ENCODE data around the gene GALNT14.

The GALNT14 gene

DNA sequence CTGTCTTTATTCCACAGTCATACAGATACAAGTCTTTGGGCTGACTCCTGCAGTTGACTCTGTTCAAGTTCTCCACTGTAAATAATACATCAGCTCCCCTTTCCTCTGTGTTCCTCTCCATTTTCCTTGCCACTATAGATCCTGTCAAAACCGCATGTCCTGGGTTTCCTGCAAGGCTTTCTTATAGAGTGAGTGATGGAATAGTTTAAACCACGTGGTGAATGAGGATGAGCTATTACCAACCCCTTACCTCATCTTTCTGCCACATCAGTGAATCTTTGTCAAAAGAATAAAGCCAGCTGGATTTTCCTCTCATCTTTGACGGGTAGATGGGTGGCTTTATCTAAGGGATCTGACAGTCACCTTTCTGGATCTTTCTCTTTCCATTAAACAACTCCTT is 3.9 kb upstream of the GALNT14 start:
- H3K4me3 ChIP-seq (ENCODE audit: low read length): no peak overlapping the region
- TF ChIP-seq, protein P1, sequence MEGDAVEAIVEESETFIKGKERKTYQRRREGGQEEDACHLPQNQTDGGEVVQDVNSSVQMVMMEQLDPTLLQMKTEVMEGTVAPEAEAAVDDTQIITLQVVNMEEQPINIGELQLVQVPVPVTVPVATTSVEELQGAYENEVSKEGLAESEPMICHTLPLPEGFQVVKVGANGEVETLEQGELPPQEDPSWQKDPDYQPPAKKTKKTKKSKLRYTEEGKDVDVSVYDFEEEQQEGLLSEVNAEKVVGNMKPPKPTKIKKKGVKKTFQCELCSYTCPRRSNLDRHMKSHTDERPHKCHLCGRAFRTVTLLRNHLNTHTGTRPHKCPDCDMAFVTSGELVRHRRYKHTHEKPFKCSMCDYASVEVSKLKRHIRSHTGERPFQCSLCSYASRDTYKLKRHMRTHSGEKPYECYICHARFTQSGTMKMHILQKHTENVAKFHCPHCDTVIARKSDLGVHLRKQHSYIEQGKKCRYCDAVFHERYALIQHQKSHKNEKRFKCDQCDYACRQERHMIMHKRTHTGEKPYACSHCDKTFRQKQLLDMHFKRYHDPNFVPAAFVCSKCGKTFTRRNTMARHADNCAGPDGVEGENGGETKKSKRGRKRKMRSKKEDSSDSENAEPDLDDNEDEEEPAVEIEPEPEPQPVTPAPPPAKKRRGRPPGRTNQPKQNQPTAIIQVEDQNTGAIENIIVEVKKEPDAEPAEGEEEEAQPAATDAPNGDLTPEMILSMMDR (conservative IDR thresholded peaks at IDR 0.05; ENCODE audit: low read length): no peak
- no peak for DNase-seq (ENCODE audit: low read depth)

GRCh38 chr2:31141443-31142085 is 3.3 kb upstream of the GALNT14 start:
- no peak for DNase-seq (ENCODE audit: low read depth)
- TF ChIP-seq, protein P1 (conservative IDR thresholded peaks at IDR 0.05; ENCODE audit: low read length): no peak
- H3K4me3 ChIP-seq (ENCODE audit: low read length): no peak overlapping the region

- H3K4me3 ChIP-seq (ENCODE audit: low read length): no peak overlapping the region
- TF ChIP-seq, protein P1 (conservative IDR thresholded peaks at IDR 0.05; ENCODE audit: low read length): no peak
- DNase-seq (ENCODE audit: low read depth): peak; percentile 3
Observed at GRCh38 chr2:31140151-31140550, 1.9 kb upstream of the GALNT14 start.

GRCh38 chr2:31139671-31140070 is 1.4 kb upstream of the GALNT14 start:
- TF ChIP-seq, protein P1 (conservative IDR thresholded peaks at IDR 0.05; ENCODE audit: low read length): no peak
- H3K4me3 ChIP-seq (ENCODE audit: low read length): no peak overlapping the region
- no peak for DNase-seq (ENCODE audit: low read depth)

GRCh38 chr2:31137211-31138036 is 816 bp downstream of the GALNT14 start:
- TF ChIP-seq, protein P1 (conservative IDR thresholded peaks at IDR 0.05; ENCODE audit: low read length): no peak
- no peak for DNase-seq (ENCODE audit: low read depth)
- H3K4me3 ChIP-seq (ENCODE audit: low read length): peak overlapping the region; percentile 52

- TF ChIP-seq, protein P1 (conservative IDR thresholded peaks at IDR 0.05; ENCODE audit: low read length): no peak
- H3K4me3 ChIP-seq (ENCODE audit: low read length): no peak overlapping the region
- no peak for DNase-seq (ENCODE audit: low read depth)
Observed at GRCh38 chr2:31136732-31137131, 1.5 kb downstream of the GALNT14 start.

GRCh38 chr2:31136000-31136399 is 2.2 kb downstream of the GALNT14 start:
- no peak overlapping the region for H3K4me3 ChIP-seq (ENCODE audit: low read length)
- TF ChIP-seq, protein P1 (conservative IDR thresholded peaks at IDR 0.05; ENCODE audit: low read length): no peak
- no peak for DNase-seq (ENCODE audit: low read depth)
